Astrocyte (in vitro differentiated cells and primary cell): ENCODE data around the gene BAZ1A.

Experiments
- EZH2 ChIP-seq: IDR thresholded peaks from 2 replicates; pipeline ENCODE4 v1.6.1; 2012; ENCODE audit warnings: mild to moderate bottlenecking, low read length, inconsistent platforms; ENCODE audit not compliant: insufficient read depth
- TF ChIP-seq, protein P1 (sequence below): IDR thresholded peaks from 2 replicates; pipeline ENCODE4 v1.5.1; 2011; ENCODE audit warnings: low read depth, mild to moderate bottlenecking, inconsistent platforms, low read length, moderate library complexity; ENCODE audit not compliant: insufficient read depth

DNA sequence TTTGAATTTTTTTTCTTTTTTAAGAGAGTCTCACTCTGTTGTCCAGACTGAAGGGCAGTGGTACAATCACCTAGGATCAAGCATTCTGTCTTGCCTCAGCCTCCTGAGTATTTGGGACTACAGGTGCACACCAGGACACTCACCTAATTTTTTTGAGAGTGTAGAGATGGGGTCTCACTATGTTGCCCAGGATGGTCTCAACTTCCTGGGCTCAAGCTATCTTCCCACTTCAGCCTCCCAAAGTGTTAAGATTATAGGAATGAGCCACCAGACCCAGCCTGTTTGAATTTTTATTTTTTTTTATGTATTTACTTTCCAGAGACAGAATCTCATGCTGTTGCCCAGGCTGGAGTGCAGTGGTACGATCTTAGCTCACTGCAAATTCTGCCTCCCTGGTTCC is 11.3 kb downstream of the BAZ1A start:
- TF ChIP-seq, protein P1, sequence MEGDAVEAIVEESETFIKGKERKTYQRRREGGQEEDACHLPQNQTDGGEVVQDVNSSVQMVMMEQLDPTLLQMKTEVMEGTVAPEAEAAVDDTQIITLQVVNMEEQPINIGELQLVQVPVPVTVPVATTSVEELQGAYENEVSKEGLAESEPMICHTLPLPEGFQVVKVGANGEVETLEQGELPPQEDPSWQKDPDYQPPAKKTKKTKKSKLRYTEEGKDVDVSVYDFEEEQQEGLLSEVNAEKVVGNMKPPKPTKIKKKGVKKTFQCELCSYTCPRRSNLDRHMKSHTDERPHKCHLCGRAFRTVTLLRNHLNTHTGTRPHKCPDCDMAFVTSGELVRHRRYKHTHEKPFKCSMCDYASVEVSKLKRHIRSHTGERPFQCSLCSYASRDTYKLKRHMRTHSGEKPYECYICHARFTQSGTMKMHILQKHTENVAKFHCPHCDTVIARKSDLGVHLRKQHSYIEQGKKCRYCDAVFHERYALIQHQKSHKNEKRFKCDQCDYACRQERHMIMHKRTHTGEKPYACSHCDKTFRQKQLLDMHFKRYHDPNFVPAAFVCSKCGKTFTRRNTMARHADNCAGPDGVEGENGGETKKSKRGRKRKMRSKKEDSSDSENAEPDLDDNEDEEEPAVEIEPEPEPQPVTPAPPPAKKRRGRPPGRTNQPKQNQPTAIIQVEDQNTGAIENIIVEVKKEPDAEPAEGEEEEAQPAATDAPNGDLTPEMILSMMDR: no peak
- no peak for TF ChIP-seq EZH2
